Measurements from ENCODE around the gene KATNIP.
A peak's percentile ranks its signal among the peaks of the same experiment; 100 is the strongest.

KATNIP gene

DNA sequence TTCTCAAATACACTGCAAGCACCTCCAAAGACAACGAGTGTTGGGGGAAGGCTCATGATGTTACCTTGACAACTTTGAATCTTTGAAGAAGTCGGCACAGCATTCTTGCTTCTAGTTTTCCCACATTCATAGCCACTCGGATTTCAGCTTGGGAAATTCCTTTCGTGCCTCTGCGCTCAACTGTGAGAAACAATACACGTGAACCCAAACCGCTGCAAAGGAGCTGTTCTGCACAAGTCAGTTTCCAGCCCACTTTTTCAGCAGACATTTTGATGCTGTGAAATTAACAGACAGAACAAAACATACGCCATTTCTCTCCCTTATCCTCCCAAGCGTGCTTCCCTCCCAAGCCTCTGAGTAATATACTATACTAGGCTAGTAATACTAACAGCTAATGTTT lies 41.5 kb upstream of the KATNIP start:
- H3K36me3 ChIP-seq: peaks cover 71 to 99% (median 87%) of the 10 kb centered on the region in 3 donors
- TF ChIP-seq, protein P1, sequence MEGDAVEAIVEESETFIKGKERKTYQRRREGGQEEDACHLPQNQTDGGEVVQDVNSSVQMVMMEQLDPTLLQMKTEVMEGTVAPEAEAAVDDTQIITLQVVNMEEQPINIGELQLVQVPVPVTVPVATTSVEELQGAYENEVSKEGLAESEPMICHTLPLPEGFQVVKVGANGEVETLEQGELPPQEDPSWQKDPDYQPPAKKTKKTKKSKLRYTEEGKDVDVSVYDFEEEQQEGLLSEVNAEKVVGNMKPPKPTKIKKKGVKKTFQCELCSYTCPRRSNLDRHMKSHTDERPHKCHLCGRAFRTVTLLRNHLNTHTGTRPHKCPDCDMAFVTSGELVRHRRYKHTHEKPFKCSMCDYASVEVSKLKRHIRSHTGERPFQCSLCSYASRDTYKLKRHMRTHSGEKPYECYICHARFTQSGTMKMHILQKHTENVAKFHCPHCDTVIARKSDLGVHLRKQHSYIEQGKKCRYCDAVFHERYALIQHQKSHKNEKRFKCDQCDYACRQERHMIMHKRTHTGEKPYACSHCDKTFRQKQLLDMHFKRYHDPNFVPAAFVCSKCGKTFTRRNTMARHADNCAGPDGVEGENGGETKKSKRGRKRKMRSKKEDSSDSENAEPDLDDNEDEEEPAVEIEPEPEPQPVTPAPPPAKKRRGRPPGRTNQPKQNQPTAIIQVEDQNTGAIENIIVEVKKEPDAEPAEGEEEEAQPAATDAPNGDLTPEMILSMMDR (IDR thresholded peaks at IDR 0.05): no peak
- DNase-seq: no peak
- no peaks in the 10 kb centered on the region for H3K27me3 ChIP-seq
- H3K4me3 ChIP-seq: no peak overlapping the region
- H3K4me1 ChIP-seq: no peaks in the 10 kb centered on the region
- intact Hi-C loops (cut with DNase I; ENCODE audit: low total_unique reads): no loop called here
- no peaks in the 10 kb centered on the region for H3K9me3 ChIP-seq
- no peak overlapping the region for H3K27ac ChIP-seq

- no peak for DNase-seq
- intact Hi-C loops (cut with DNase I; ENCODE audit: low total_unique reads): no loop called here
- TF ChIP-seq, protein P1 (IDR thresholded peaks at IDR 0.05): no peak
- no peaks in the 10 kb centered on the region for H3K9me3 ChIP-seq
- H3K27ac ChIP-seq: no peak overlapping the region
- no peak overlapping the region for H3K4me3 ChIP-seq
- no peaks in the 10 kb centered on the region for H3K27me3 ChIP-seq
- H3K4me1 ChIP-seq: no peaks in the 10 kb centered on the region
- peaks cover 45 to 99% (median 87%) of the 10 kb centered on the region in 3 donors for H3K36me3 ChIP-seq
These were observed 38.1 kb upstream of the KATNIP start for GRCh38 chr16:27511657-27512448.

DNA sequence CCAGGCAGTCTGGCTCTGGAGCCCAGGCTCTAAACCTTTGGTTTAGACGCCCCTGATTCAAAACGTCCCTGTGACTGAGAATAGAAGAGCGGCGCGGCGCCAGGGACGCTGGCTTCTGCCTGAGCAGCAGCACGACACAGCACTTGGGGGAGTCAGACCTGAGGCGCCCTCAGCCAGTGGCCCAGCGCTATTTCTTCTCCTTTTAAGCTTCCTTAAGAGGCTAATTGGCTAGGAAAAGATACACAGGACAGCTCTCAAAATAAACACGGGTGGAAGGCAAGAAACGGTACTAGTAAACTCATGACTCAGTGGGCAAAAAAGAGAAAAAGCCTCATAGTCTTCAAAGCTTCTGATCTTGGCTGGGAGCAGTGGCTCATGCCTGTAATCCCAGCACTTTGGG lies 35.1 kb upstream of the KATNIP start:
- no peaks in the 10 kb centered on the region for H3K27me3 ChIP-seq
- intact Hi-C loops (cut with DNase I; ENCODE audit: low total_unique reads): no loop called here
- TF ChIP-seq, protein P1 (IDR thresholded peaks at IDR 0.05): no peak
- H3K4me3 ChIP-seq: no peak overlapping the region
- DNase-seq: no peak
- peaks cover 28 to 100% (median 84%) of the 10 kb centered on the region in 3 donors for H3K36me3 ChIP-seq
- no peak overlapping the region for H3K27ac ChIP-seq
- H3K4me1 ChIP-seq: no peaks in the 10 kb centered on the region
- H3K9me3 ChIP-seq: no peaks in the 10 kb centered on the region

DNA sequence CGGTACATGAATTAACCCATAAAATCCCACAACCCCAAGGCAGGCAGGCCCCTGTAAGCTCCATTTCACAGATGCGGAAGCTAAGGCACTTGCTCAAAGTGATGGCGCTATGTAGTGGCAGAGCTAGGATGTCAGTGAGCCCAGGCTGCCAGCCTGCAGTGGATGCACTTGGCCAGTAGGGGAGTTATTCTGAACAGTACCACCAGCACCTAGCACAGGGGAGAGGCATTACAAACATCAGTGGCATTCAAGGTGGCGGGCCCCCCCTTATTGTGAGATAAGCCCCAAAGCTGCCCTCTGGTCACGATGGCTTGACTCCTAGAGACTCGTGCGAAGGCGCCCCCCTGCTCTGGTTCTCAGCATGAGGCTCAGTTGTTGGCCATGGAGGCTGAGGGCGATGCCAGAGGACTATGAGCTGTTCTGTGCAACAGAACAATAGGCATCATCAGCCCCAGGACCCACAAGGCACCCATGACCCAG lies 34.0 kb upstream of the KATNIP start:
- Histone ChIP-seq H3K27me3 (no peaks in the 10 kb centered on the region), H3K27ac (no peak overlapping the region), H3K9me3 (no peaks in the 10 kb centered on the region), H3K4me3 (no peak overlapping the region), H3K4me1 (peaks cover 0 to 2% (median 0%) of the 10 kb centered on the region in 4 donors), H3K36me3 (peaks cover 17 to 89% (median 73%) of the 10 kb centered on the region in 3 donors)
- DNase-seq: no peak
- intact Hi-C loops (cut with DNase I; ENCODE audit: low total_unique reads): no loop called here
- TF ChIP-seq, protein P1 (IDR thresholded peaks at IDR 0.05): peak in 1 of 2 experiments; percentile 30

- TF ChIP-seq, protein P1 (IDR thresholded peaks at IDR 0.05): no peak
- peaks cover 15 to 88% (median 68%) of the 10 kb centered on the region in 3 donors for H3K36me3 ChIP-seq
- no peaks in the 10 kb centered on the region for H3K9me3 ChIP-seq
- H3K27me3 ChIP-seq: no peaks in the 10 kb centered on the region
- no peak overlapping the region for H3K4me3 ChIP-seq
- no peak for DNase-seq
- intact Hi-C loops (cut with DNase I; ENCODE audit: low total_unique reads): no loop called here
- peaks cover 0 to 7% (median 1%) of the 10 kb centered on the region in 4 donors for H3K4me1 ChIP-seq
- H3K27ac ChIP-seq: no peak overlapping the region
These were observed 33.6 kb upstream of the KATNIP start for GRCh38 chr16:27516365-27516764.
